ENCODE measurements around the gene SLC4A5. TPM values are rescaled to one million over a fixed set of nuclear protein-coding genes. Genes with fewer than 3 reads are reported as not detected.

The SLC4A5 gene
- total and polyA plus RNA-seq, 2 of the 8 experiments (the other 6 are each of a cell fraction or from before 2014, with no cell fraction given), result 0.42 to 0.52 TPM

DNA sequence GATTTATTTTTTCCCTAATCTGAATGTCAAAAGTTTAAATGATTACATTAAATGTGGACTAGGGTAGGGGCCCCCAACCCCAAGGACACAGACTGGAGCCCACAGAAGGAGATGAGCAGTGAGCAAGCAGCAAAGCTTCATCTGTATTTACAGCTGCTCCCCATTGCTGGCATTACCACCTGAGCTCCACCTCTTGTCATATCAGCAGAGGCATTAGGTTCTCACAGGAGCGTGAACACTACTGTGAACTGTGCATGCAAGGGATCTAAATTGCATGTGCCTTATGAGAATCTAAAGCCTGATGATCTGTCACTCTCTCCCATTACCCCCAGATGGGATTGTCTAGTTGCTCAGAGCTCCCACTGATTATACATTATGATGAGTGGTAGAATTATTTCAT, 168.3 kb downstream of the SLC4A5 start (continued):
- TF ChIP-seq PHF8 (conservative IDR thresholded peaks at IDR 0.05; ENCODE audit: low read depth, low read length), result no peak
- no peak for TF ChIP-seq SIN3A (conservative IDR thresholded peaks at IDR 0.05 in 1 of 2, IDR thresholded peaks at IDR 0.05 in 1 of 2; ENCODE audit: low read depth in 1 of 2, low read length in 2 of 2)
- no peak for TF ChIP-seq TEAD4 (IDR thresholded peaks at IDR 0.05; ENCODE audit: low read depth, low read length)
- TF ChIP-seq SP1 (IDR thresholded peaks at IDR 0.05; ENCODE audit: low read depth, low read length), result no peak
- TF ChIP-seq BCL11A (IDR thresholded peaks at IDR 0.05; ENCODE audit: low read depth in 2 of 2, low read length in 2 of 2), result no peak
- TF ChIP-seq CBX5 (IDR thresholded peaks at IDR 0.05; ENCODE audit: low read depth, low read length), result no peak
- TF ChIP-seq SIX5 (IDR thresholded peaks at IDR 0.05; ENCODE audit: low read depth, low read length), result no peak
- no peak for TF ChIP-seq GABPA (IDR thresholded peaks at IDR 0.05; ENCODE audit: borderline replicate concordance, insufficient read depth, low read length)
- TF ChIP-seq SIRT6 (IDR thresholded peaks at IDR 0.05; ENCODE audit: low read length), result no peak
- TF ChIP-seq BRCA1 (IDR thresholded peaks at IDR 0.05; ENCODE audit: low read depth, low read length), result no peak

Data from H1 (cell line).